ENCODE data around the gene ADAMTS2.

DNA sequence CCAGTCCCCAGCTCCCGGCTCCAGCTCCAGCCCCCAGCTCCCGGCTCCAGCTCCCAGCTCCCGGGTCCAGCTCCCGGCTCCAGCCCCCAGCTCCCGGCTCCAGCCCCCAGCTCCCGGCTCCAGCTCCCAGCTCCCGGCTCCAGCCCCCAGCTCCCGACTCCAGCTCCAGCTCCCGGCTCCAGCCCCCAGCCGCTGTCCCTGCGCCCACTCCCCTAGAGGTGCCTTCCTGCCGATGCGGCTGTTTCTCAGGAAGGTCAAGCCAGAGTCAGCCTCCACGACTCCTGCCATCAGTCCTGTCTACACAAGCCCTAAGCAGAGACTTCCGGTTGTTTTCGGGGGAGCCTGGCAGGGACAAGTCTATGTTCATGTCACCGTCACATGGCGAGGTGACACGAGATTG, 210.3 kb downstream of the ADAMTS2 start:
- TF ChIP-seq, protein P1, sequence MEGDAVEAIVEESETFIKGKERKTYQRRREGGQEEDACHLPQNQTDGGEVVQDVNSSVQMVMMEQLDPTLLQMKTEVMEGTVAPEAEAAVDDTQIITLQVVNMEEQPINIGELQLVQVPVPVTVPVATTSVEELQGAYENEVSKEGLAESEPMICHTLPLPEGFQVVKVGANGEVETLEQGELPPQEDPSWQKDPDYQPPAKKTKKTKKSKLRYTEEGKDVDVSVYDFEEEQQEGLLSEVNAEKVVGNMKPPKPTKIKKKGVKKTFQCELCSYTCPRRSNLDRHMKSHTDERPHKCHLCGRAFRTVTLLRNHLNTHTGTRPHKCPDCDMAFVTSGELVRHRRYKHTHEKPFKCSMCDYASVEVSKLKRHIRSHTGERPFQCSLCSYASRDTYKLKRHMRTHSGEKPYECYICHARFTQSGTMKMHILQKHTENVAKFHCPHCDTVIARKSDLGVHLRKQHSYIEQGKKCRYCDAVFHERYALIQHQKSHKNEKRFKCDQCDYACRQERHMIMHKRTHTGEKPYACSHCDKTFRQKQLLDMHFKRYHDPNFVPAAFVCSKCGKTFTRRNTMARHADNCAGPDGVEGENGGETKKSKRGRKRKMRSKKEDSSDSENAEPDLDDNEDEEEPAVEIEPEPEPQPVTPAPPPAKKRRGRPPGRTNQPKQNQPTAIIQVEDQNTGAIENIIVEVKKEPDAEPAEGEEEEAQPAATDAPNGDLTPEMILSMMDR (IDR thresholded peaks at IDR 0.05): no peak
- TF ChIP-seq EP300 (IDR thresholded peaks at IDR 0.05; ENCODE audit: low read depth) (no peak), POLR2A (IDR thresholded peaks at IDR 0.05) (no peak)

All from transverse colon (tissue), 3 donors.